GM18870 (cell line): ENCODE data around the gene TUBG1.
"Not testable (repeated sequence)": the region's sequence is repeated elsewhere in the genome, so short reads cannot be mapped to it uniquely, and the experiment has no call there.

ENCODE experiments used
- ATAC-seq: cut with Tn5 transposase; IDR thresholded peaks from one replicate; pipeline ENCODE4 v1.9.1; 2021; ENCODE audit warnings: moderate library complexity; ENCODE audit not compliant: unreplicated experiment

TUBG1 gene

DNA sequence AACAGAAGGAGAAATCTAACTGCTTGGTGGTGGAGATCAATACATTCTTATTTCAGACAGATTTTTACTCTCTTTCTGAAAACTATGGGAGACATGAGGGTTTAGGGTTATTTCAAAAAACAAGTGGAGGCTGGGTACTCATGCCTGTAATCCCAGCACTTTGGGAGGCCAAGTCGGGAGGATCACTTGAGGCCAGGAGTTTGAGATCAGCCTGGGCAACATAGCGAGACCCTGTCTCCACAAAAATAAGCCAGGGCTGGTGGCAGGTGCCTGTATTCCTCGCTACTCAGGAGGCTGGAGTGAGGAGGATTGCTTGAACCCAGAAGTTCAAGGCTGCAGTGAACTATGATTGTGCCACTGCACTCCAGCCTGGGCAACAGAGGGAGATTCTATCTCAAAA, 12.5 kb downstream of the TUBG1 start:
- ATAC-seq = not testable (repeated sequence)

DNA sequence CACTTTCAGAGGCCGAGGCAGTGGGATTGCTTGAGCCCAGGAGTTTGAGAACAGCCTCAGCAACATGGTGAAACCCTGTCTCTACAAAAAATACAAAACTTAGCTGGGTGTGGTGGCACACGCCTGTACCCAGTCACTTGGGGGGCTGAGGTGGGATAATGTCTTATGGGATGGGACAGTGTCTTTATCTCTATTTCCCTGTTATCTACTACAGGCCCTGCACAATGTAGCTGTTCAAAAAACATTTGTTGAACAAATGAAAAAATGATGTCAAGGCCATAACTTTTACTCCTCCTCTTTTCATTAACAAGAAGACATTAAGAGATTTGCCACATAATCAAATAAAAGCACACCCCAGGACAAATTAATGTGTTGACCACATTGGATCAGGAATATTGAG, 13.8 kb downstream of the TUBG1 start:
- ATAC-seq = no peak

DNA sequence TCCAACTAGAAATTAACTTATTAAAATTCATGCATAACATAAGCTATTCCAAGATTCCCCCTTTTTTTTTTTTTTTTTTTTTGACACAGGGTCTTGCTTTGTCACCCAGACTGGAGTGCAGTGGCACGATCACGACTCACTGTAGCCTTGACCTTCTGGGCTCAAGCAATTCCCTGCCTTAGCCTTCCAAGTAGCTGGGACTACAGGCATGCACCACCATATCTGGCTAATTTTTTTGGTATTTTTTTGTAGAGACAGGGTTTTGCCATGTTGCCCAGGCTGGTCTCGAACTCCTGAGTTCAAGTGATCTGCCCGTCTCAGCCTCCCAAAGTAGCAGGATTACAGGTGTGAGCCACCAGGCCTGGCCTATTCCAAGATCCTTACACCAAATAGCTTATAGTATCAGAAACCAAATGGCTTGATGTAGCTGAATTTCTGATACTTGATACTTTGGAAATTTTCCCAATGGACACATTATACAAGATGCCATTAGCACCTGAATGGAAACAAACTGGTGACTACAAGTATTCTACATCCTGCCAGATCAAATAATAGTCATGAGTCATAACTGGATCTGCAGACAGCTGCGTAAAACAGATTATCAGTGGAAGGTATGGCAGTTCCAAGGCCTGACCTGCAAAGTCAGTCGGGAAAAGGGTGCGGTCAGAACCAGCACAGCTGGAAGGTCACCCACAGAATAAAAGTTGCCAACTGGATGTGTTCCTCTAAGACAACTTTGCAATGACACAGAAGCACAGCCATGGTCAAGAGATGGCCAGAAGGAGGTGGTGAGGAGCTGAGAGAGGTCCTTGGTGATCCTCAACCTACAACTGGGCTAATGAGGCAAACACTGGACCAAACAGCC, 14.5 kb downstream of the TUBG1 start:
- no peak for ATAC-seq

DNA sequence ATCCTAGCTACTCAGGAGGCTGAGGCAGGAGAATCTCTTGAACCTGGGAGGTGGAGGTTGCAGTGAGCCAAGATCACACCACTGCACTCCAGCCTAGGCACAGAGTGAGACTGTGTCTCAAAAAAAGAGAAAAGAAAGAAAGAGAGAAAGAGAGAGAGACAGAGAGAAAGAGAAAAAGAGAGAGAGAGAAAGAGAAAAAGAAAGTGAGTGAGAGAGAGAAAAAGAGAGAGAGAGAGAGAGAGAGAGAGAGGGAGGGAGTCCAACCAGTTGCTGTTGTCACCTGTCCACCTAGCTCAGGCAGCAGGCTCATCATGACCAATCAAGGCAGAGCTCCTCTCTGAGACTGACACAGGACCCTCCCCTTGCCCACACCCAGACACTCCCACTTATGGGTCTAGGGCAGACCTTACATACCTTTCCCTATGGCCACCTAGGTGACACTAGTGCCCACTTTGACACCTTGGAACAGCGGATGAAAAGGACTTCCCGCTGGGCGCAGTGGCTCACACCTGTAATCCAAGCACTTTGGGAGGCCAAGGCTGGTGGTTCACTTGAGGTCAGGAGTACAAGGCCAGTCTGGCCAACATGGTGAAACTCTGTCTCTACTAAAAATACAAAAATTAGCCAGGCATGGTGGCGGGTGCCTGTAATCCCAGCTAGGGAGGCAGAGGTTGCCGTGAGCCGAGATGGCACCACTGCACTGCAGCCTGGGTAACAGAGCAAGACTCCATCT, 17.7 kb downstream of the TUBG1 start:
- ATAC-seq = not testable (repeated sequence)

DNA sequence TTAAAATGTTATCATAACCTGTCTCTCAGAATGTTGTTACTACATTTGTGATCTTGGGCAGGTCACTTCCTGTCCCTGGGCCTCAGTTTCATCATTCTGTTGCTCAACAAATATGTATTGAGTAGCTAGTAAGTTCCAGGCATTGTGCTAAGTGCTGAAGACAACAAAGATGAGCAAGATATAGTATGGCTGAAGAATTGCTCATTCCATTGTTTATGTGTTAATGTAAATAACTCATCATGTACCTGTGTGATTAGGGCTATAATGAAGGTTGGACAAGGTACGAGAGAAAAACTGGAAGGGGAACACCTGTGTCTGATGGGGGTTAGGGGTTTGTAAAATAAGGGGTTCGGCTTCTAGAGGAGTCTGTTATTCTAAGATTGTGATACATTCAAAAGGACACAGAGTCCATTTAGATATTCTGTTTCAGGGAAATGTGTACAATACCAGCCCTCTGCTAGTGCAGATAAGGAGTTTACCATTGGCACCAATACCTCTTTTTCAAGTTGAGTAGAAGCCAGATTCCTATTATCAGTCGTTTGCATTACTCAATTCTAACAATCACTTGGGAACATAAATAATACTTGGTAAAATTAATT, 20.0 kb downstream of the TUBG1 start:
- ATAC-seq = no peak

DNA sequence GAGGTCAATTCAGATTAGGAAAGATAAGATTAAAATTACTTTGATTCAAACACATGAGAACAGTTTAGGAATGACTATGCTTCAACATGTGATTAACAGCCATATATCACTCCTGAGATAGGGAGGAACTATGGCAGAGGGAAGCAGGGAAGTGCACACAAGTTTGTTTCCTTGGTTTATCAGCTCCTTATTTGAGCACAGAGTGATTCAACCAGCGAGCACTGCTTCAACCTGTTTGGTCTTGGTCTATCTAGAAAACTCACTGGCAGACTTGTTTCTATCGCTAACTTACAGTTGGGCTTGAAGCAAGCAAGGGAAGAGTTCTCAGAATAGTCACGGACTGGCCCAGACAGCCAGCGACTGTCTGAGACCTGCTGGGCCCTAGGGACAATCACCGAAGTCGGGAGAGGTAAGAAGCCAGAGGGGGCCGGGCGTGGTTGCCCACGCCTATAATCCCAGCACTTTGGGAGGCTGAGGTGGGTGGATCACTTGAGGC, 23.5 kb downstream of the TUBG1 start:
- ATAC-seq = no peak

DNA sequence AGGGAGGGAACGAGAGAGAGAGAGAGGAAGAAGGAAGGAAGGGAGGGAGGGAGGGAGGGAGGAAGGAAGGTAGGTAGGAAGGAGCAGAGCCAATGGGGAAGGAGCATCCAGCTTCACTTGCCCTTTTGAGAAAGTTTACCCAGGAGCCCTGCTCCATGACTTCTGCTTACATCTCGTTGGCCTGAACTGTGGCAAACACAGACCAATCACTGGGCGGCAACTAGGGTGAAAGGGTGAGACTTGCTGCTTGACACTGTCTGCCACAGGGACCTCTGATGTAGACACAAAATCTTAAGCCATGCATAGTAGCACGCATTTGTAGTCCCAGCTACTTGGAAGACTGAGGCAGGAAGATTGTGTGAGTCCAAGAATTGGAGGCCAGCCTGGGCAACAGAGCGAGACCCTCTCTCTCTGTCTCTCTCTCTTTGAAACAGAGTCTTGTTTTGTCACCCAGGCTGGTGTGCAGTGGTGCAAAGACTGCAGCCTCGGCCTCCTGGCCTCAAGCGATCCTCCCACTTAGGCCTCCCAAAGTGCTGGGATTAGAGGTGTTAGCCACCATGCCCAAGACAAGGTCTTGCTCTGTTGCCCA, 30.1 kb downstream of the TUBG1 start:
- no peak for ATAC-seq

DNA sequence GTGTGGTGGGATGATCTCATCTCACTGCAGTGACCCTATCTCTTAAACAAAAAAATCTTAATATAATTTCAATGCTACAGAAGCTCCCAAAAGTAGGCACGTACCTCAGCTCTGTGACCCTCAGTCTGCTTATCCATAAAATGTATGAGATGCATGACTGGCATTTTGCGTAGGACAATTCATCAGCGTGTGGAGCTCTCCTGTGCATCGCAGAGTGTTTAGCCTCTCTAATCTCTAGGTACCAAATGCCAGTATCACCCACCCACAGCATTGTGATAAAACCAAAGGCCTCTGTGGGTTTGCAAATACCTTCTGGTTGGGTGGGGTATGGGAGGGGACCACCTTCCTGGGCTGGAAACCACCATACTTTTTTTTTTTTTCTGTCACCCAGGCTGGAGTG, 30.6 kb downstream of the TUBG1 start:
- no peak for ATAC-seq

DNA sequence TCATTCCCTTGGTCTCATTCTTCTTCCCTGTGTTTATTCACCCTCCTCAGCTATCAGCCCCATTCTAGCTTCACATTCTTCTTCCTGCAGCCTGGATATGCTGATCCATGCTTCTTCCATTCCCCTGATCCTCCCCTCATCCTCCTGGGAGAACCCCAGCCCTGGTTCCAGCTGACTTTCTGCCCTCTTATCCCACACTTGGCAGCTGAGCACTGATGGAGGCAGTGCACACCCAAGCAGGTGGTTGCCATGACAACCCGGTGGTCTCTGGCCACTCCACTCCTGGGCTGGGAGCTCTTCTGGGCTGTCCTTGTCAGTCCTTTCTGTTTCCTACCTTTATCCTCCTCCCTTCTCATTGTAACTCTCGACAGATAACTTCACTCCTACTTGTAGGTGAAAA, 32.9 kb downstream of the TUBG1 start:
- no peak for ATAC-seq

DNA sequence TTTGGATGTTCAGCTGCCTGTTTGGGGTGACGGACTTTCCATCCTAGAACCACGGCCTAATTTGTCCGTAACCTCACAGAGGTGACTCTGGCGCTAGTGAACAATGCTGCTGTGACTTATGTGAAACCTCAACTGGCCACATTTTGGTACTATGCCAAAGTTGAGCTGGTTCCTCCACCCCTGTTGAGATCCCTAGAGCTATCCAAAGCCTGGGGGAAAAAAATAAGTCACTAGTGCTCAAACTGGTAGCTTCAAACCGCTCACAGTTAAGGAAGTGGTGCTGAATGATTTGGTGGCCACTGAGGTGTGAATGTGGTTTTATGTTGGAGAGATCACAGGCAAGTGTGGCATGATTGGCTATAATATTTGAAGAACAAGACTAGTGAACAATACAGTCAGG, 38.3 kb downstream of the TUBG1 start:
- ATAC-seq = no peak

DNA sequence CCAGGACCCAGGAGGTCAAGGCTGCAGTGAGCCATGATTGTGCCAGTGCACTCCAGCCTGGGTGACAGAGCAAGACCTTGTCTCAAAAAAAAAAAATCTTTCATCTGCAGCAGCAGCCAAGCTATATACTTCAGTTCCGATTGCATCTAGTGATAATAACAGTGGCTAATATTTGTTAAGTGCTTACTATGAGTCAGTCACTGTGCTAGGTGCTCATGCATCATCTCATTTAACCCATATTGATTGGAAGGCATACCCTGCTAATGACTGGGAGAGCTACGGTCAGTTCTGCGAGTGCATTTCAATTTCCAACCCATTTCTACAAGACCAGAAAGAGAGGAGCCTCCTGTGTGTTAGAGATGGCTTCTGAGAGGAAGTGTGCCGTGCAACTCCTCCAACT, 41.9 kb downstream of the TUBG1 start:
- no peak for ATAC-seq

DNA sequence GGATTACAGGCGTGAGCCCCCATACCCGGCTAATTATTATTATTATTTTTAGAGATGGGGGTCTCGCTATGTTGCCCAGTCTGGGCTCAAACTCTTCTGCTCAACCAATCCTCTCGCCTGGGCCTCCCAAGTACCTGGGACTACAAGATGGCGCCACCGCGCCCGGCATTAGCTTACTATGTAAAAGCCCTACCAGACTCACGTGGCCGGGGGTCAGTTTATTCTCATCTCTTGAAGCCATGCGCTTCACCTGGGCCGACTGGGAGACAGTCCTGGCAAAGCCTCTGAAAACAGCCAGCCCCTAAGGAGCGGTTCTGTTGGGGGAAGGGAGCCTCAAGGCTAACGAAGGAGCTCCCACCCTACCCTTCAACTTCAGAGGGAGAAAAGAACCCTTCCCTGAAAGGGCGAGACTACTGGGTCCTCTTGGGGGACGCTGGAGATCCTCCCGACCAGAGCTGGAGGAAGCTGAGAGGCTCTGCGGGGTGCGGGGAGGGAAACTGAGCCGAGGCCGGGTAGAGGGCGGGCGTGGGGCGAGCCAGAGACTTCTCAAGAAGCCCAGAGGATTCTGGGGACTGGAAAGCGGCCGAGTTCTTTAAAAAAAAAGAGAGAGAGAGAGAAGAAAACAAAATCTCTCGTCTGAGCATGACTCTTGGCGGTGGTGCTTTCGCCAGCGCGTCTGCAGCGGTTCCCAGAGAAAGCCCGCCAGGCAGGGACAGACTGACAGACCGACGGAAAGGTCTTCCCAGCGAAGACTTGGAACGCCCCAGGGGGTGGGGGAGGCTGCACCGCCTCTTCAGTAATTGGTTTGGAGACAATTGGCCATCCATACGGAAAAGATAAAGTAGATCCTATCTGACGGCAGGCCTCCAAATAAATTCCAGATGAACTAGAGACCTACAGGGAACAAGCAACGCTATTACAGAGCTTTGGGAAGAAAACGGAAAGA, 44.0 kb downstream of the TUBG1 start:
- ATAC-seq = no peak

DNA sequence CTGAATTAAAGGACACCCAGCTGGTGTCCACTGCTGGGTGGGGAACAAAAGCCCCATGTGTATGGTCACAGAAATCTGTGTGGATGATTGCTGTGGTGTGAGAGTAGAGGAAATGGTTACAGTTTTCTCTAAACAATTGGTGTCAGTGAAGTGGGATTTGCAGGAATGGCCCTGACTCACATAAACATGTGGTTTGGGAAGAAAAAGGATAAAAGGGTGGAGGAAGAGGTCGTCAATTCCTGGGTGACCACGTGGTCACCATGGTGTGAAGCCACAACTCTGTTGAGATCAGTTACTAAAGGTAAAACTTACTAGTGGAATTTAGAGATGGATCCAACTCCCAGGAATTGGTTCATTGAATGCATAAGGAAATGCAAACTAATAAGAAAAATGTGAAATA, 46.0 kb downstream of the TUBG1 start:
- no peak for ATAC-seq

DNA sequence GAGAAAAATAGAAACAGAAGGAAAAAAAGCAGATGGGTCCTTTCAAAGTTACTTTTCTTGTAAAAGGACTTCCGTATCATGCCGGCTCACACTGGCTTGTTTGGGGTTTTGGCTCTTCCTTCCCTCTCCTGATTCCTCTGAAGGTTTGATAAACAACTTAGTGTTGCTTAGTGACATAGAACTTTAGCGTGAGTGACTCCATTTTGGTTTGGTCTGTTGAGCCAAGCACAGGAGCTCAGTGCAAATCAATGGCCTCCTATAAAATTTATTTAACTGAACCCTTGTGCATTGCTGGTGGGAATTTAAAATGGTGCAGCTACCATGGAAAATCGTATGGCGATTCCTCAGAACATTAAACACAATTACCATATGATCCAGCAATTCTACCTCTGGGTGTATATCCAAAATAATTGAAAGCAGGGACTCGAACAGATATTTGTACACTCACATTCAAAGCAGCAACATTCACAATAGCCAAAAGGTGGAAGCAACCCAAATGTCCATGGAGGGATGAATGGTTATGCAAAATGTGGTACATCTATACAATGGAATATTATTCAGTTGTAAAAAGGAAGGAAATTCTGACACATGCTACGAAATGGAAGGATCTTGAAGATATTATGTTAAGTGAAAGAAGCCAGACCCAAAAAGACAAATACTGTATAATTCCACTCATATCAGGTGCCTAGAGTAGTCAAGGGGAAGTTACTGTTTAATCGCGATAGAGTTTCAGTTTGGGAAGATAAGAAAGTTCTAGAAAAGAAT, 48.5 kb downstream of the TUBG1 start:
- no peak for ATAC-seq

DNA sequence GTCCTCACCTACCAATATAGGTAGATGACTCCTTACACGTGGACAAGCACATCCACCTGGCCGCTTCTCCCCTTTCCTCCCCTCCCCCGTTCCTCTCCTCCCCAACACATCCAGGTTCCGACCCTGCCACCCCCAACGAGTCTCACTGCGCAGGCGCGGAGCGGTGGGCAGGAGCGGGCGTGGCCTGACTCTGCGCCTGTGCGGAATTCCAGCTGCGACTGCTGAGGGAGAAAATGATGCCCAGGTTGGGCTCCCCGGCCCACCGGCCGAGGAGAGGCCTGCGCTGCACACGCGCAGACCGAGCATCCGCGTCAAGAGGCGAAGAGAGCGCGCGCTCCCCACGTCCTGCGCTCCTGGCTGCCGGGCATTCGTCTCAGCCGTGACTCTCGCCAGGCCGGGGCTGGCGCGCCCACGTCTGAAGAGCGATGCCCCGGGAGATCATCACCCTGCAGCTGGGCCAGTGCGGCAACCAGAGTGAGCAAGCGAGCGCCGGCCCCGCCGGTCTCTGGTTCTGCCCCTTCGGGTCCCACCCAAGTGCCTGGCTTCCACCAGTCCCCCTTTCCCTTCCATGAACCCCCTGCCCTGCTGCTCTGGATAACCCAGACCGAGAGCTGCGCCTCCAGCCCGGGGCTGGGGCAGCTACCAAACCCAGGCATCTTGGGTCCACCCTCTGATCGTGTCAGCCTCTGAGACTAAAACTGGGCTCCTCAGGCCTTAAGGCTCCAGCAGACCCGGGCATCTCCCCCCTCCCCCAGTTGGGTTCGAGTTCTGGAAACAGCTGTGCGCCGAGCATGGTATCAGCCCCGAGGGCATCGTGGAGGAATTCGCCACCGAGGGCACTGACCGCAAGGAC, 49.8 kb downstream of the TUBG1 start, which contains the start of gene TUBG2:
TSS of gene TUBG2 (plus strand) at position 206 of the 853 bp plus-strand sequence. CDS start at position 426, 220 bp downstream.
- no peak for ATAC-seq

DNA sequence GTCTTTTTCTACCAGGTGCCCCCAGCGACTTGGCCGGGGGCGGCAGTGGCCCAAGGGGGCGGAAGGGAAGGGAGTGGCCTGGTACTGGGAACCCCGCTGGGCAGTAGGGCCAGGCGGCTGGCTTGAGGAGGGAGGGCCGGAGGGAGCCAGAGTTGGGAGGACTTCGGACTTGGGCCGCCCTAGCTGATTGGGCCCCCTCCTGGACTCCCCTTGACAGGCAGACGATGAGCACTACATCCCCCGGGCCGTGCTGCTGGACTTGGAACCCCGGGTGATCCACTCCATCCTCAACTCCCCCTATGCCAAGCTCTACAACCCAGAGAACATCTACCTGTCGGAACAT, 50.4 kb downstream of the TUBG1 start:
- ATAC-seq = not testable (repeated sequence)

DNA sequence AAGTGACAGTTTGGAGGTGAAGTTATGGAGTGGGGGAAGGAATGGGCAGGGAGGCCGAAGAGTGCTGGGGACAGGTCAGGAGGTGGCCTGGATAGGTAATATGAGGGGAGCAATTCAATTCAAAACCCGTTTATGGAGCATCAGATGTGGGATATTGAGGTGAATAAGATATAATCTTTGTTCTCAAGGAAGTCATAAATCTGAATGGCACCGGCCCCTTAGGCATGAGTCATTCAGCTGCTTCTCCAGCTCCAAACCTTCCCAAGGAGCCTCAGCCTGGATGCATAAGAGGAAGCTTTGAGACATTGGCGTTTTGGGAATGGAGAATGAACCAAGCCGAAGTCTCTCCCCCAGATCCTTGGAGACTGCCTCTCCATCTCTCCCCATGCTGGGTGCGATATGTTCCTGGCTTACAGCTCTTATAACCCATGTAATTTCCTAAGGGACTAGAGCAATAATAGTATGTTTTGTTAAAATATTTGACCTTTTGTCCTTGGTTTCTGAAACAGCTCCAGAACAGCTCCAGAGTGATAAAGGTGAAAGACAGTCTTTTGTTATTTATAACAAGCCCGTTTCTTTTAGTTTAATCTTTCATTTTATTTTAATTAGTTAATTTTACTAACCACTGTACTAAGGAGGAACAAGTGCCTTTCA, 51.3 kb downstream of the TUBG1 start:
- ATAC-seq = no peak
